GM12878 (cell line): ENCODE measurements around the gene NPAS2. TPM values are rescaled to one million over a fixed set of nuclear protein-coding genes. Genes with fewer than 3 reads are reported as not detected.

Source experiments
- ATAC-seq: fragments of 200-7000 bp; cut with Tn5 transposase; 3 replicates; pipeline ENCODE4 v1.9.1; 2020; ENCODE audit warnings: mild to moderate bottlenecking, moderate library complexity
- BruUV-seq: library from RNA; stranded (reverse); fragments of 400-500 nt; replicated peaks from 2 replicates; lab custom pipeline; 2021; lab: Mats Ljungman, UMichigan
- CTCF ChIA-PET: fragments of 300-600 bp; sonication (Branson Sonifier 250); formaldehyde crosslinking; extraction: SDS; loops from one replicate; lab custom pipeline; 2021; ENCODE audit warnings: inconsistent platforms; lab: Yijun Ruan, JAX
- POLR2A ChIA-PET: fragments of 350-600 bp; formaldehyde crosslinking; extraction: SDS; loops from one replicate; lab custom pipeline; 2021; ENCODE audit warnings: inconsistent platforms; lab: Charles Lee
- RAD21 ChIA-PET: fragments of 300-600 bp; sonication (Branson Sonifier 250); formaldehyde crosslinking; loops from one replicate; lab custom pipeline; 2023; ENCODE audit warnings: antibody characterized with exemption; ENCODE audit not compliant: unreplicated experiment; lab: Charles Lee
- SMC1A ChIA-PET: fragments of 300-600 bp; sonication (Branson Sonifier 250); formaldehyde crosslinking; loops from one replicate; lab custom pipeline; 2023; ENCODE audit not compliant: unreplicated experiment, uncharacterized antibody; lab: Charles Lee
- DNase-seq: peaks from one replicate; pipeline ENCODE4 v3.0.0-alpha.2; 2011; ENCODE audit warnings: low read depth, low spot score
- FAIRE-seq: peaks from 3 replicates; lab custom pipeline; 2011; peaks lifted over from hg19 to GRCh38; lab: Jason Lieb, UNC
- H2AFZ ChIP-seq: 2 replicates; pipeline ENCODE4 v1.6.0; 2011; ENCODE audit warnings: low read depth, low read length, control low read depth; ENCODE audit not compliant: control insufficient read depth
- H3K27ac ChIP-seq: 2 replicates; pipeline ENCODE4 v1.5.1; 2011; ENCODE audit warnings: control low read depth; ENCODE audit not compliant: control insufficient read depth, insufficient read depth
- H3K27me3 ChIP-seq, 2 experiments: replicated peaks in 1 of 2; 2 replicates each; pipeline versions ENCODE4 v1.6.0 to v1.6.1; 2011; ENCODE audit warnings: low read length in 1 of 2; ENCODE audit not compliant: control insufficient read depth in 2 of 2, insufficient read depth in 2 of 2
- H3K36me3 ChIP-seq, 2 experiments: 2 replicates each; pipeline ENCODE4 v1.5.1; 2011; ENCODE audit warnings: low read length in 1 of 2; ENCODE audit not compliant: control insufficient read depth in 2 of 2, insufficient read depth in 2 of 2
- H3K4me1 ChIP-seq: 2 replicates; pipeline ENCODE4 v1.6.1; 2011; ENCODE audit warnings: mild to moderate bottlenecking, low read length, moderate library complexity, mixed read lengths; ENCODE audit not compliant: control insufficient read depth, insufficient read depth
- H3K4me2 ChIP-seq: 2 replicates; pipeline ENCODE4 v1.6.0; 2011; ENCODE audit warnings: control low read depth; ENCODE audit not compliant: control insufficient read depth, insufficient read depth
- H3K4me3 ChIP-seq: fragments of 200-600 bp; sonication (generic); 2 replicates; pipeline ENCODE4 v1.5.1; 2016
- H3K79me2 ChIP-seq: 2 replicates; pipeline ENCODE4 v1.6.0; 2011; ENCODE audit warnings: low read length; ENCODE audit not compliant: control insufficient read depth, insufficient read depth
- H3K9ac ChIP-seq: 2 replicates; pipeline ENCODE4 v1.8.0; 2011; ENCODE audit warnings: low read length, control low read depth, mixed read lengths; ENCODE audit not compliant: control insufficient read depth, insufficient read depth
- H3K9me3 ChIP-seq: replicated peaks from 3 replicates; pipeline ENCODE4 v1.5.1; 2011; ENCODE audit warnings: mild to moderate bottlenecking, low read length; ENCODE audit not compliant: control insufficient read depth, insufficient read depth
- H4K20me1 ChIP-seq: 2 replicates; pipeline ENCODE4 v1.6.0; 2011; ENCODE audit not compliant: control insufficient read depth, insufficient read depth
- ASH2L ChIP-seq: fragments of 300-600, 200-600 bp; sonication (generic); IDR thresholded peaks from 2 replicates; pipeline ENCODE4 v1.6.1; 2017; ENCODE audit warnings: low read depth, mild to moderate bottlenecking, borderline replicate concordance
- CBFB ChIP-seq: IDR thresholded peaks from 2 replicates; pipeline ENCODE4 v1.6.1; 2016; ENCODE audit warnings: antibody characterized with exemption, low read depth
- CREM ChIP-seq: IDR thresholded peaks from 2 replicates; pipeline ENCODE4 v1.6.1; 2014; ENCODE audit warnings: antibody characterized with exemption, low read depth
- FOXK2 ChIP-seq: fragments of 450-650 bp; IDR thresholded peaks from 2 replicates; pipeline ENCODE4 v1.6.1; 2017; ENCODE audit warnings: mild to moderate bottlenecking, moderate library complexity
- WGBS: methylation state at CpG from one replicate; pipeline ENCODE4 v1.1.6; 2016; ENCODE audit warnings: low lambda C conversion rate; ENCODE audit not compliant: insufficient replicate concordance, insufficient coverage; ENCODE audit errors: missing lambda C conversion rate; 5-methylcytosine and 5-hydroxymethylcytosine counted together
- in situ Hi-C: fragments of 300-500 bp; cut with MboI; formaldehyde crosslinking; loops from 9 replicates; pipeline ENCODE4 v1.14.3; 2018; ENCODE audit warnings: mixed read lengths
- intact Hi-C: fragments of 100-400 bp; cut with micrococcal nuclease; formaldehyde crosslinking; loops from one replicate; pipeline ENCODE4 v1.14.2; 2022; ENCODE audit not compliant: unreplicated experiment
- polyA plus RNA-seq, 11 experiments: library from polyadenylated mRNA; depleted of rRNA in 4 of 11; unstranded in 6 of 11; stranded (reverse) in 5 of 11; fragments of >200 nt; fragmentation: Nextera tagmentation in 4 of 11; fragmentation: Illumina TruSeq in 1 of 11; extraction: Ambion mirVana in 4 of 11; extraction: Trizol in 1 of 11; gene quantifications; 1 replicate in 1 of 11; 2 replicates in 10 of 11; pipeline versions ENCODE4 v1.2.1 to v1.2.3, GENCODE V29; 2011 to 2016; ENCODE audit warnings: inconsistent platforms in 2 of 11, missing spikeins in 2 of 11, low read depth in 1 of 11
- total RNA-seq, 4 experiments: library from RNA; depleted of rRNA in 3 of 4; stranded (reverse); fragments of >200 nt in 3 of 4; fragmentation: Illumina TruSeq in 1 of 4; extraction: Trizol in 1 of 4; gene quantifications; 2 replicates each; pipeline versions ENCODE4 v1.2.1 to v1.2.3, GENCODE V29; 2013 to 2021
- TF ChIP-seq, protein P1 (sequence below): IDR thresholded peaks from 2 replicates; pipeline ENCODE4 v1.6.1; 2012; ENCODE audit warnings: low read depth, low read length, improper control_type of control experiment
- TF ChIP-seq, protein P2 (sequence below): IDR thresholded peaks from 2 replicates; pipeline ENCODE4 v1.6.1; 2012; ENCODE audit warnings: mild to moderate bottlenecking, low read depth, low read length

NPAS2 gene
- total and polyA plus RNA-seq, 10 of the 15 experiments (the other 5 are each of a cell fraction or from before 2014, with no cell fraction given): 0.08 TPM; not detected in 9

DNA sequence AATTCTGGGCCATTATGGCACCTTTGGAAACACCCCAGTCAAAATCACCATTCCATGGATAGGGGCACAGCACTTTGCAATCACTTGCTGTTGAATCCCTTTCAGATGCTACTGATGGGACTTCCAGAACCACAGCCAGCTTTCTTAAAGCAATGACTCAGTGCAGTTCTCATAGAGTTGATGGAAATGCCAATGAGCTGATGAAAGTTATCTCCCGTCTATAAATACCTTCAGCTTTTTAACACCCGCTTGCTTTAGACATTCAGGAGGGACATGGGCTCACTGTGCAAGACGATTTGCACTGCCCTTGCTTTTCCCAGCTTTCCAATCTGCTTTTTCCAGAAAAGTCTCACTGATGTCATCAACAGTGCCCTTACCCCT is 115.4 kb downstream of the NPAS2 start:
- CTCF ChIA-PET: no interaction called here
- RAD21 ChIA-PET: no interaction called here
- BruUV-seq: no TSS peak
- Histone ChIP-seq H3K4me3 (no peak overlapping the region), H3K27ac (no peak overlapping the region), H3K36me3 (no peaks in the 10 kb centered on the region), H3K27me3 (no peaks in the 10 kb centered on the region; a peak in 1 of 4 replicates), H4K20me1 (no peaks in the 10 kb centered on the region), H3K9ac (no peak overlapping the region), H3K4me1 (no peaks in the 10 kb centered on the region), H2AFZ (no peak overlapping the region), H3K4me2 (no peak overlapping the region), H3K9me3 (no peaks in the 10 kb centered on the region), H3K79me2 (no peaks in the 10 kb centered on the region)
- in situ Hi-C loops (no loop called here), intact Hi-C loops (no loop called here)
- WGBS: 0% methylated on average over 3 of the region's 3 CpGs
- no peak for DNase-seq
- TF ChIP-seq, protein P1, sequence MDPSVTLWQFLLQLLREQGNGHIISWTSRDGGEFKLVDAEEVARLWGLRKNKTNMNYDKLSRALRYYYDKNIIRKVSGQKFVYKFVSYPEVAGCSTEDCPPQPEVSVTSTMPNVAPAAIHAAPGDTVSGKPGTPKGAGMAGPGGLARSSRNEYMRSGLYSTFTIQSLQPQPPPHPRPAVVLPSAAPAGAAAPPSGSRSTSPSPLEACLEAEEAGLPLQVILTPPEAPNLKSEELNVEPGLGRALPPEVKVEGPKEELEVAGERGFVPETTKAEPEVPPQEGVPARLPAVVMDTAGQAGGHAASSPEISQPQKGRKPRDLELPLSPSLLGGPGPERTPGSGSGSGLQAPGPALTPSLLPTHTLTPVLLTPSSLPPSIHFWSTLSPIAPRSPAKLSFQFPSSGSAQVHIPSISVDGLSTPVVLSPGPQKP: no peak
- TF ChIP-seq CREM (no peak), CBFB (no peak), FOXK2 (no peak), ASH2L (no peak)
- TF ChIP-seq, protein P2, sequence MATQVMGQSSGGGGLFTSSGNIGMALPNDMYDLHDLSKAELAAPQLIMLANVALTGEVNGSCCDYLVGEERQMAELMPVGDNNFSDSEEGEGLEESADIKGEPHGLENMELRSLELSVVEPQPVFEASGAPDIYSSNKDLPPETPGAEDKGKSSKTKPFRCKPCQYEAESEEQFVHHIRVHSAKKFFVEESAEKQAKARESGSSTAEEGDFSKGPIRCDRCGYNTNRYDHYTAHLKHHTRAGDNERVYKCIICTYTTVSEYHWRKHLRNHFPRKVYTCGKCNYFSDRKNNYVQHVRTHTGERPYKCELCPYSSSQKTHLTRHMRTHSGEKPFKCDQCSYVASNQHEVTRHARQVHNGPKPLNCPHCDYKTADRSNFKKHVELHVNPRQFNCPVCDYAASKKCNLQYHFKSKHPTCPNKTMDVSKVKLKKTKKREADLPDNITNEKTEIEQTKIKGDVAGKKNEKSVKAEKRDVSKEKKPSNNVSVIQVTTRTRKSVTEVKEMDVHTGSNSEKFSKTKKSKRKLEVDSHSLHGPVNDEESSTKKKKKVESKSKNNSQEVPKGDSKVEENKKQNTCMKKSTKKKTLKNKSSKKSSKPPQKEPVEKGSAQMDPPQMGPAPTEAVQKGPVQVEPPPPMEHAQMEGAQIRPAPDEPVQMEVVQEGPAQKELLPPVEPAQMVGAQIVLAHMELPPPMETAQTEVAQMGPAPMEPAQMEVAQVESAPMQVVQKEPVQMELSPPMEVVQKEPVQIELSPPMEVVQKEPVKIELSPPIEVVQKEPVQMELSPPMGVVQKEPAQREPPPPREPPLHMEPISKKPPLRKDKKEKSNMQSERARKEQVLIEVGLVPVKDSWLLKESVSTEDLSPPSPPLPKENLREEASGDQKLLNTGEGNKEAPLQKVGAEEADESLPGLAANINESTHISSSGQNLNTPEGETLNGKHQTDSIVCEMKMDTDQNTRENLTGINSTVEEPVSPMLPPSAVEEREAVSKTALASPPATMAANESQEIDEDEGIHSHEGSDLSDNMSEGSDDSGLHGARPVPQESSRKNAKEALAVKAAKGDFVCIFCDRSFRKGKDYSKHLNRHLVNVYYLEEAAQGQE: no peak
- no peak for FAIRE-seq
- POLR2A ChIA-PET: no interaction called here
- no peak for ATAC-seq
- SMC1A ChIA-PET: interaction anchor here (1.0 kb wide), 2 partner anchors 11 to 19 kb away, joined by 3 read pairs; no protein-coding TSS in a partner anchor
